Measurements from ENCODE around the gene USP10.
A peak's percentile ranks its signal among the peaks of the same experiment; 100 is the strongest.

The USP10 gene

DNA sequence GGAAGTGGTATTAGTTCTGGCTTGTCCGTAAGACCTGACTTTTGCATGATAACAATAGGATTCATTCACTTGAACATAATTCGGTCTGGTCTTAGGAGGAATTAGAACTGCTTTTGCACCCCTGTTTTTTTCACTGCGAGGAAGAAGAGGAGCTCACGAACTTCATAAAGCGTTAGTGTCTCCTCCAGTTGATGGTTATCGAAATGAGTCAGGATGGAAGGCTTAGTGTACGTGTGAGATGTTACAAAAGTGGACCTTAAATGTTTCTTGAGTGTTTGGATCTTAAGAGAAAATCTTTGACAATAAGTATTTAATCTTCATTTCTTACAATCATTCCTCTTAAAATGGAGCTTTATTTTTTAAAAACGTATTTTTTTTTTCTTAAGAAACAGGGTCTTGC is 52.8 kb downstream of the USP10 start:
- no peak for DNase-seq

DNA sequence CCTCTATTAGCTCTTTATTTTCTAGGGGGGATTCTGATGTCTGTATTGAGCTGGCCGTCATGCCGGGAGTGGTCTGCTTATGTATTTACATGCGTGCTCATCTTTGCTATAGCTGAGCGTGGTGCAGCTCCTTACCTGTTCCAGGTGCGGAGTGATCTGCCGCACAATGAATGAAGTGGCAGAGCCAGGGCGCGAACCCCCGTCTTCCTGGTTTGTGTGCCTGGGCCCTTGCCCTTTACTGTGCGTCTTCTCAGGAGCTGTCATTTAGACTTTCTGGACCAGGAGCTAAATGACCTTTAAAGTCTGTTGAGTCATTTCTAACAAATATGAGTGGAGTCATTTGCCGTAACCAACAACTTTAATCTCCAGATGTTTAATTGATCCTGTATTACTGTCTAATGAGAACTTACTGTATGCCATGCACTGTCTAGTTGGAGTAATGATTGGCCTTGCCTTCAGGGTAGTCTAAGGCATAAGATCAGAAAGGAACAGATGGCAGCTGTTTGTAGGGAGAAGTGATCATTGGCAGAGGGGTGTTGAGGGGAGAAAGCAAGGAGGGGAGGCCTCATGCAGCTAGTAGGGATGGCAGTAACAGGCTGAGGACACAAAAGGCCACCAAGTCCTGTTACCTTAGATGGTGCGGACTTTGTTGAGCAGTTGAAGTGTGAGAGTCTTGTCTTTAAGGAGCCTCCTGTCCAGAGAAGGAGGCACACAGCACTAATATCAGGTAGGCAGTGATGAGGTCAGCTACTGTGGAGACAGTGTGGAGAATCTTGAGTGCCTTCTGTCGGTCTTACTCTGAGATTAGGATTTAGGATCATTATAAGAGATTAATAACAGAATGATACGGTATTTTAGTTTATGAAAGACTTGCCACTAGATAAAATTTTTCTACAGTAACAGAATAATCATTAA is 53.9 kb downstream of the USP10 start:
- no peak for DNase-seq

DNA sequence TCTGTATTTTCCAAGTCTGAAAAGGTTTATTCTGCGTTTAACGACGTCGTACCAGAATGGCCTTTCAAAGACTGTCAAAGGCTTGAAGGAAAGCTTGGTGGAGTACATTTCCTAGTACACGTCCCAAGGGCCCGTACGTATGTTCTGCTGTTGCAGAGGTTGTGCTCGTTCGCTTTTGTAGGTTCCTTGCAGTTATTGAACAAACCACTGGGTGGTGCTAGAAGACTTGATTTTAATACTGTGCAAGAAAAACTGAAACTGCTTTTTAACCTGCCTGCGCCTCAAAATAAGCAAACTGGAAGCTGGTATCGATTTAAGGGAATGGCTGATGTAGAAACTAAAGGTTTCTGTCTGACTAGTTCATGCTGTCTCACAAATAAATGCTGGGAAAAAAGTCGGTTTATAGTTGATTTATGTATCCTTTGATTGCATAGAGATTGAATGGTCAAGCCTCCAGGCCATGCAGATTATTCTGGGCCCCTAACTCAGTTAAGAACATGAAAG is 54.6 kb downstream of the USP10 start:
- DNase-seq, result peak; percentile 75

DNA sequence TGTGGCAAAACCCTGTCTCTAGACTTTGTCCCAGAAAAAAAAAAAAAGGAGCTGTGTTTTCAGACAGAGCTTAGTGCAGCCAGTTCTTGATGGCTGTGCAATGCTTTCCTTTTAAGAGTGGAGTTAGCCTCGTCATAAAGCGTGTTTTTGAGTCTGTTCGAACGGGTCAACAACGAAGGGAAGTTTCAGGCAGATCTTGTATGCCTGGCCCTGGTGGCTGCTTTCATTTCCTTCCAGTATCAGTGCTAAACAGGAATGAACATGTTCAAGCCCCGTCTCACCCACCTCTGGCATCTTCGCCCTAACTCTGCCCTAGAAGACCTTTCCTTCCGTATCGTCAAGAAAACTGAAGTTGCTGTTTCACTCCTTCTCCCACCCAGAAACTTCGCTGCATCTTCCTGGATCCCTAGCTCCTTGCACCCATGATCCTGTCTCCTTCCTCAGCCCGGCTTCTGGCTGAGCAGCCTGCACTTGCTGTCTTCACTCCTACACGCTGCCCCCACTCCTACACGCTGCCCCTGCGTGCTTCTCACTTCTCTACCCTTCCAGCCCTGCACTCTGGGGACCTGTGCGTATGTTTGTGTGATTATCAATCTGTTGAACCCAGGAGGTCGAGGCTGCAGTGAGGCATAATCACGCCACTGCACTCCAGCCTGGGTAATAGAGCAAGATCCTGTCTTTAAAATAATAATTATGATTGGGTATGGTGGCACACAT is 55.3 kb downstream of the USP10 start:
- no peak for DNase-seq

DNA sequence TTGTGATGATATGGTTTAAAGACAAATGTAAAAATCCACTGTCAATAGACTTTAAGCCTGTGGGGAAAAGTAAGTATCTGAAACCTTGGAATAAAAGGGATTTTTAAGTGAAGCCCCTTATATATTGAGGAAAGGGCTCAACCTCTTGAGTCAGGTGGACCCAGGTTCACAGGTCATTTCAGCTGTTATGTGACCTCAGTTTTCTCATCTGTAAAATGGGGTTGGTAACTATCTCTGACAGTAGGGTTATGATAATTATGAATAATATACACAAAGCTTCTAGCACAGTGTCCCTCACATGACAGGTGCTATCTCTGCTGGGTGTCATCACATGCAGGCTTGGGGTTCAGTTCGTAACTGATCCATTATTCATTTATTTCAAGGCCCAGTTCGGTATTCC is 57.0 kb downstream of the USP10 start:
- no peak for DNase-seq

DNA sequence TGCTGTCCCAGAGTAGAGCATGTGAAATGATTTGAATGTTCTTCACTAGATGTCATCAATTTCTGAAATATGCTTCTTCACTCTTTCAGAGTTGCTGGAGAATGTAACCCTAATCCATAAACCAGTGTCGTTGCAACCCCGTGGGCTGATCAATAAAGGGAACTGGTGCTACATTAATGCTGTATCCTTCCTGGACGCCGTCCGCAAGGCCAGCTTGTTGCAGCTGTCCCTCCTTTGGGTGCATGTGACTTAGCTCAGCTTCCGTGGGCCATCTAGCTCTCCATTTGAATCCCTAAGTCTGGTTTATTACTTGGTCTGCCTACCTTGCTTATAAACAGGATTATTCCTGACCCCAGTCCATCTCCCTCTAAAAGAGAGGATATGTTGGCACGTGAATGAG is 58.8 kb downstream of the USP10 start:
- no peak for DNase-seq

DNA sequence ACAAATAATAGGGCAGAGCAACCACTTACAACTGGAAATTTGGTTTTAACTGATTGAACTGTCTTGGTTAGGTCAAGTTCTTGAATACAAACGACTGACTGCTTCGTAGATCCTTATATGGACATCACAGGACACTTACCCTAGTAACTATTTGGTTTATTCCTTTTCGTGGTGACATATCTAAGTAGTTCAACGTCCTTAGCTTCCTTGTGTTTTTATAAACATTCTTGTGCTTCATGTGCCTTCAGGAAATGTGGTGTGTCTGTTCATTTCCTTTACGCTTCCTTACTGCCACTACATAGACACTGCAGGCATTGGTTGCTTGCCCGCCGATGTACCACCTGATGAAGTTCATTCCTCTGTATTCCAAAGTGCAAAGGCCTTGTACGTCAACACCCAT is 59.3 kb downstream of the USP10 start:
- DNase-seq, result no peak

DNA sequence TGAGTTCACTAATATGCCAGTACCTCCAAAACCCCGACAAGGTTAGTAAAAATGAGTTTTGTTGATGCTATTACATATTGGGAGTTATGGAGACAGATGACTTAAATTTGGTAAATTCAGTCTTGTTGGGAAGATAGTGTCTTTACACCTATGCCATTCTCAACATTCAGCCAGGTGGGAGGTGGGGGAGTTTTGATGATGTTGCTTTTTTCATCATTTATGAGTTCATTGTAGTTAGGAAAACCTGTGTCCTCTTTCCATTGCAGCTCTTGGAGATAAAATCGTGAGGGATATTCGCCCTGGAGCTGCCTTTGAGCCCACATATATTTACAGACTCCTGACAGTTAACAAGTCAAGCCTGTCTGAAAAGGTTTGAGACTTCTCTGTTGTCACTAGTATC is 60.1 kb downstream of the USP10 start:
- DNase-seq, result no peak

DNA sequence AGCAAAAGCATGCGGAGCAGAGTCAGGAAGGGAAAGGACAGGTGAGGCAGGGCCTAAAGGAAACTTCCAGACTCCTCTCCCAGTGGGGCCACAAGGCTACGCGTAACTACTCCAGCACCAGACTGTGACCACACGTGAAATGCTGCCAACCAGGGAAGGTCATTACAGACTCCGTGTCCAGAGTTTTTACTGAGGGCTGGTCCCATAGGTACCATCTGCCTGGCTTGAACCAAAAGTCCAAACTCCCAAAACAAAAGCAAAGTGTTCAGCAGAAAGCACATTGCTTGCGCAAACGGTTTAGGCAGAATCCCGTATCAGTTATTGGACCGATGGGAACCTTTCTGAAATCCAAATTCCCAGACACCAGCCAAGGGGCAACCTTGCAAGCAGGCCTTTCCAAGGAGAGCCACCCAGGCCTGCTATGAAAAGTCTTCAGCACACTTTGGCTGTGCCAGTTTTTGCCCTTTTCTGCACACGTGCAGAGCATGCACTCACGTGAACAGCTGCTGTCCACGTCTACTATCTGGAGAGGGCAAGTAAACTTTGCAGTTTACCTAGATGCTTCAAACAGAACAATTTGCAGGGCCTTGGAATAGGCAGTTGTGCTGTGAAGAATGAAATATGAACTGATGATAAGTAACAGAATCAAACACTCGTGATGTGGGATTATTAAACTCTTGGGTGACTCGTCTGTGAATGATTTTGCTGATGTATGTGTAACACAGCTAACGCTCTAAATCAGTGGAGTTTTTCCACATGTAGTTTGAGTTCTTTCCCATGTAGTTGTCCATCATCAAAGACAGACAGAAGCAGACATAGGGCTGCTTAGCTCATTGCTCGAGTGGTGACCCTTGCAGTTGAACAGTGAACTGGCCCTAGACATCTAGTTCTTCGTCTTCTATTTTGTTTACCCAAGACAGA is 61.9 kb downstream of the USP10 start:
- DNase-seq, result no peak

DNA sequence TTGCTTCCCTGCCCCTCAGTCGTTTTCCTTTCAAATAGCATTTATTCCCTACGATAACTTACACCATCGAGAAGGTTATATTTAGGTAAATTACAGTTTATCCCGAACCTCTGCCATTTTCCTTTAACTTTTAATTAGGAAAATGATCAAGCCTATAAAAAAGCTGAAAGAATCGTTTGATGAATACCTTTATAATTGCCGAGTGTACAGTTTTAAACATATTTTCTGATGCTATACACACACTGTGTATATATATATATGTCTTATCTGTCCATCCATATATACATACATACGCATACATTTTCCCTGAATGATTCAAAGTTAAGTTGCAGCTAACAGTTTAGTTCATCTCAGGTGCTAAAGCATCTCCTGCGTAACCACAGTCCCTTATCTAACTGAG is 63.4 kb downstream of the USP10 start:
- DNase-seq, result no peak

DNA sequence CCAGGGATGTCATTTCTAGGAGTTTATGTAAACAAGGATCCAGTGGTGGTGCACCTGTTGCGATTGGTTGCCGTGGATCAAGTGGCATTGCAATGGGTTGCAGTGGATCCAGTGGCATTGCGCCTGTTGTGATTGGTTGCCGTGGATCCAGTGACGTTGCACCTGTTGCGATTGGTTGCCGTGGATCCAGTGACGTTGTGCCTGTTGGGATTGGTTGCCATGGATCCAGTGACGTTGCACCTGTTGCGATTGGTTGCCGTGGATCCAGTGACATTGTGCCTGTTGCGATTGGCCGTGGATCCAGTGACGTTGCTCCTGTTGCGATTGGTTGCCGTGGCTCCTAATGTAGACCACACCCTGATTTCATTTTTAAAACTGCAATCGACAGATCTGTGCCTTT is 63.8 kb downstream of the USP10 start:
- DNase-seq, result no peak

DNA sequence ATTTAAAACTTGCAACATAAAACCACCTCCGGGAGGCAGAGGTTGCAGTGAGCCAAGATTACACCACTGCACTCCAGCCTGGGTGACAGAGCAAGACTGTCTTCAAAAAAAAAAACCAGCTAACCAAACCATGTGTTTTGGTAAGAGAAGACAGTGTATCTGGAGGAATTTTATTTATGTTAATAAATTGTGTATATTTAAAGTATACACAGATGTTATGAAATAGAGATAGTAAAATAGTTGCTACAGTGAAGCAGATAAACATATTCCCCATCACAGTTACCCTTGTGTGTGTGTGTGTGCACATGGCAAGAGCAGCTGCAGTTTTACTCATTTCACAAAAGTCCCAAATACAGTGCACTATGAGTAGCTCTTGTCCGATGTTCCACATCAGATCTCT is 65.2 kb downstream of the USP10 start:
- no peak for DNase-seq

DNA sequence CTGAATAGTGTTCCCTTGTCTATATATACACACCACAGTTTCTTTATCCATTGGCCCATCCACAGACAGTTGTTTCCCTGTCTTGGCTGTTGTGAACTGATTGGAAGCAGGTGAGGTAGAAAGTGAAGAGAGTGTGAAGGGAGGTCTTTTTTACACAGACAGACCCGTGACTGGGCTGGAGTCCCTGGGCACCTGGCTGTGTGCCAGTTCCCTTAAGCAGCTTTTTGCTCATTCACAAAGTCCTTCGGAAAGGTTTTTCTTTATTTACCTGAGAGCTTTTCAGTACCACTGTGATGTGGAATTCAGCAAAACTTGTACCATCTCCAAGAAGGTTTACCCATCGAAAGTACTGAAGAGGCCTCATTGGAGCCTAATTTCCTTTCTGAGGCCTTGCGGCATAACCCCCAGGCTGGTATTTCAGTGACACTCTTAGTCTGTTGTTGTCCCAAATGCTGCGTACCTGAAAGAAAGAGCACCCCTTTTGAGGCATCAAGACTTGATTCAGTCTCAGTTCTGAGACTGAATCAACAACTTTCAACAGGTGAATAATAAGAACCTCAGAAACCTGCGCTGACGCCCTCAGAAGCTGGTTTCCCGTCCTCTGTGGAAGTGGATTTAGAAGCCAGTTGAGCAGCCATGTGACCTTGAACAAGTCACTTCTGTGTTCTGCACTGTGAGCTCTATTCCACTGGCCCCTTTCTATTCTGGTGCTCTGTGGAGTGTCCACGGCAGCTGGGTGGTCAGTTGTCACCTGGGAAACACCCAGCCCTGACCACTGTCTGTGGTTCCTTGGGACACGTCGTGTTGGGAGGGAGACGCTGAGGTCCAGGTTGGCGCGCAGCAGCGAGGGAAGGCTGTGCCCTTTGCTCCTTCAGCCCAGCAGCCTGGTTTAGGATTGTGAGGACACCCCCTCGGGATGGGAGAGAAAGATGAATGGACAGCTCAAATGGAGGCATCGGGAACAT is 66.1 kb downstream of the USP10 start:
- DNase-seq, result no peak

DNA sequence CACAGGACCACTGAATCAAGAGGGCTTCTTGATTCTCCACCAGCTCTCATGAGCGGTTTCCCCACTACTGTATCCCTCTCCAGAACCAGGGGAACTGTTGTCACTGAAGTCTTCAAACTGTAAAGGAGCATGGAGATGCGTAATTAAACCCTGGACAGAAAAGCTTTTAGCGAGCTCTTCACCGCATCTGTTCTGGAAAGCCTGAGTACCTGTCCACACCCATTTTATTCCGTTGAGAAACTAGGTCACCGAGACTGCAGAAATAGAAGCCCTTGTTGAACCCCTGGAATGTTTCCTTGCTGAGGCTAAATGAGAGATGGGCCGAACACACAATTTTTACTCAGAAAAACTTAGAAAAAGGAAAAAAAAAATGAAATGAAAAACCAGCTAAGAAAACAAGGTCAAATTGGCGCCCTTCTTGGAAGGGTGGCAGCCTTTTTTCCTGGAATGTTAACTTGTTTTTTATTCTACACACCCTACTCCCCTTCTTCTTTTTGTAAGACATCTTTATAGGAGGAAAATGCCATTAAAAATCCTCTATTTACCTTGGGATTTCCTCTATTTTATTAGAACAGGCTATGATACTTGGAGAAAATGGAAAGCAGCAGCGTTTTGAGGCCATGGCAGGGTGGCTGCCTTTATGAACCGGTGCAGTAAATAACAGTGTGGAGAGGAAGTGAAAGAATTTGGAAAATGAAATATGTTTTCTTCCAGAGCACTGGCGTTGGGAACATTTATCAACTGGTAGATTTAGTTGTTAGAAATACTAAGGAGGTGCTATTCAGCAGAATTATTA is 67.4 kb downstream of the USP10 start:
- DNase-seq, result no peak

DNA sequence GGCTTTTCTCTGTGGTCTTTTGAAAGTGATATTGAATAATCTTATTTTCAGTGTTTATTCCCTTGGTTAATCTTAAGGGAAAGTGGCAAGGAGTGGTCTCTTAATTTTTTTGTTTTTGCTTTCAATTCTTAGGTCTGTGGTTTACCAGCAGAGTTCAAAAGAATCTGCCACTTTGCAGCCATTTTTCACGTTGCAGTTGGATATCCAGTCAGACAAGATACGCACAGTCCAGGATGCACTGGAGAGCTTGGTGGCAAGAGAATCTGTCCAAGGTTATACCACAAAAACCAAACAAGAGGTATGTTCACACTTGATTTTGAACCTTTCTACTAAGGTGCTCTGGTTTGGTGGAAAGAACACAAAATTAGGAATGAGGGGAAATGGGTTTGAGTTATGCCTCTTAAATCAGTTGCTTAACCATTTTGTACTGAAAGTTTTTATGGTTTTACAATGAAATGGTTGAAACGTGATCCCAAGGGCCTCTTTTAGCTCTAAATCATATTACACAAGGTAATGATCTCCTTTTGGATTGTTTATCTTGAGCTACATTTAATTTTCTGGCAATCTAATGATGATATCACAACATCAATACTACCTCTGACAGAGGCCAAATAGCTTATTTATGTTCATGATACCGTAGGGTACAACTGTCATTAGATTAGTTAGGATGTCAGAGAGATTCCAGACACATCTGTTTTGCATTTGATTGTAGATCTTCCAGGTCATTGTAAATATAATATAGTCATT is 68.4 kb downstream of the USP10 start:
- no peak for DNase-seq

DNA sequence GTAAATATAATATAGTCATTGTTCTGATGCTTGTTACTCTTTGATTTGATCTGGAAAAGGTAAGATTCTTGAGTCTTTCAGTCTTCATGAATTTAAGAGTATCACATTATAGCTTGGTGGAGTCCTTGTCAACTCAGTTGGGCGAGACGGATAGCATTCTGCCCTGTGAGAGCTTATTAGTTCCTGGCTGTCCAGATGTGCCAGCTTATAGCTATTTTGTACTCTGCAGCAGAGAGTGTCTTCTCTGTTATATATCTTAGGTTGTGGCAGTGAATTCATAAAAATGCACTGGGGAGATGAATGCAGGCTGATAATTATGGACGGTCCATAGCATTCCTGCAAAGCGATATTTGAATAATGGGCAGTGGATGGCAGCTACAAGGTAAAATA is 69.0 kb downstream of the USP10 start:
- no peak for DNase-seq

DNA sequence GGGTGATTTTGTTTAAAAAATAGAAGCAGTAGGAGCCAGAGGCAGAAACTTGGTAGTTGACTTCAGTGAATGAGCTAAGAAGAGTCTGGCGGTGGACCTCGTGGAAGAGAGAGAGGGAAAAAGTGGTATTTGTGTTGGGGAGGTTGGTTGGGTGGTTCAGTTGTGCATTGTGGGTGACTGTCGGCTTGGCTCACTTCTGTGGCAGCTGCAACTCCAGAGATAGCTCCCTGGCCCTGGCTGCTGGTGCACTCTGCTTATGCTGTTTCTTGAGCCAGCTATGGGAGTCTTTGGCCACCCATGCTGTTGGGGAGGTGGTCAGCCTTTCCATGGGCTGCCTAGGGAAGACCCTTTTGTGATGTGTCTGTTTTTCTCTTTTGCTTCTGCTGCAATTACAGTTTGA is 69.6 kb downstream of the USP10 start:
- no peak for DNase-seq

DNA sequence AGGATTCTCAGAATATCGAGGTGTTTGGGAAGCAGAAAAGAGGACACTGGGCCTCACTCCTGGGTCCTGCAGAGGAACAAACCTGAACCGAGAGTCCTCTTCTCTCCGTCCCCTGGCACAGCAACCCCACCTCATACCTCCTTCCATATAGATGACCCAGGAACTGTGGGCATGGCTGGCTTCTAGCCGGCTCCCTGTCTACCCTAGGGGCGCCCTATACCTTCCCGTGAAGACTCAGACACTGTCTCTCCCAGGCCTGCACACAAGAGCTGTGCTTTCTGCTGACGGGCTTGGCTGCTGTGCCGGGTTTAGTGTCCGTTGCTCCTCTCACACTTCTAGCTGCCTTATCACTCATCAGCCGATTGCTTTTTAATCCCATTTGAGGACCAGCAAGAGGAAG is 73.5 kb downstream of the USP10 start:
- no peak for DNase-seq

DNA sequence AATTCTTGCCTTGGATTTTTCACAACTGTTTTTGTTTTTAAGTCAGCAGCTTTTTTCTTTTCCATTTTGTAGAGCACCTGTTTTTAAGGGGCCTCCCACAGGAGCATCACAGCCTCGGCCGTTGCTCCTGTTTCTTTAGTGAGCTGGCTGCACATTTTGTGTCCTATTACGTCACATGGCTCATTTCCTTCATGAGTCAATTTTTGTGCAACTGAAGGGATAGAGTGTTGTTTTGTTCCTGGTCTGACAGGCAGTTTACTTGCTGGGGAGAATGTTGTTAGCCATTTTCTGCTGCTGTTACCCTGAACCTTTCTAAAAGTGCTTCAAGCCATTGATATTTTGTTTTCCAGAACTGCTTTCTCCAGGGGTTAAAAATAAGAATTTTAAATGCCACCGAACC is 75.0 kb downstream of the USP10 start:
- no peak for DNase-seq

DNA sequence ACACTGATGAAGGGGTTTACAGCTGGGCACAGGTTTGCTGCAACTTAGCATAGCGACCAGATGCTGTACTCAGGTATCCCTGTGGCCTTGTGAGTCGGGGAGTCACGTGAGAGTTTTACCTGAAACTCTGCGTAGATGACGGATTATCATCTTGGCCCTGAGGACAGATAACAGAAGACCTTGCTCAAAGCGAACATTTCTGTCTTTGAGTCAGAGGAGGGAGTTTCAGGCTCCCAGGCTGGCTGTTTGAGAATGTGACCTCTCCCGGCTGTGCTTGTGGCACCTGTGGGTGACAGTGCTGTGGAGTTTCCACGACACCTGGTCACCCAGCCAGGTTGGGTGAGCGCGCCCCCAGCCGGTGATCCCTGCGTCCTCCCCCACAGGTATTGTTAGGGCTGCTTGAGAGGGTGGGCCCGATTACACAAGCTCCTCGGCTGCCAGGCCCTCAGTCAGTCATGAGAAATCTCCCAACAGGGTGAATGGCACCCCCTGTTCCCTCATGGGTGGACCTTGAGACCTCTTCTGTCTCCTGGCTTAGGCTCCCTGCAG is 75.5 kb downstream of the USP10 start:
- DNase-seq, result no peak
